GM18499 (cell line): ENCODE measurements around the gene GSTA2.
"Not testable (repeated sequence)": the region's sequence is repeated elsewhere in the genome, so short reads cannot be mapped to it uniquely, and the experiment has no call there.

ENCODE experiments used
- ATAC-seq: cut with Tn5 transposase; IDR thresholded peaks from one replicate; pipeline ENCODE4 v1.9.1; 2021; ENCODE audit warnings: moderate number of reproducible peaks; ENCODE audit not compliant: insufficient read depth, unreplicated experiment

GSTA2 gene

DNA sequence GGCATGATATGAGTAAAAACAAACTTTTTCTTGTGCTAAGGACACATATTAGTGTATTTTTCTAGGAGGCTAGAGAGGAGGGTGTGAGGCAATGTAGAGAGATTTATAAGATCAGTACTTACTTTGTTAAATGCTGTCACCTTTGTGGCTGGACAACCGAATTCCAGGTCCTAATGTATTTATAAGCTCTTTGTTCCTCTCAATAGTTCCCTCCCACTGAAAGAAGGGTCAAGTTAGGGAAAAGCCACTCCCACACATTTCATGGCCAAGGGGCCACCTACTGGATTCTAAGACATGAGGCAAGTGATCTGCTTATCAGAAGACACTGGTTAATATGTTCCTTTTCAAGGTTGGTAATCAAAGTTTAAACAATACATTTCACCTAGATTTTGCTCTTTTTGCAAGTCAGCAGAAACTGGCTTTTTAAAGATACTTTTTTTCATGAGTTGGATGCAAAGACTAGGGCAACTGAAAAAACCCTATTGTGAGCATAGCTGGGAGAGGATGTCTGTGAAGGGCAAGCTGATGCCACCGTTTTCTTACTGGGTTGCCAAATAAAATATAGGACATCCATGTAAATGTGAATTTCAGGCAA is at the start of gene GSTA2:
Gene GSTA2, minus strand, starts transcription at position 154 of the 595 bp plus-strand sequence. CDS start 5,528 bp downstream, outside the sequence.
- not testable (repeated sequence) for ATAC-seq

DNA sequence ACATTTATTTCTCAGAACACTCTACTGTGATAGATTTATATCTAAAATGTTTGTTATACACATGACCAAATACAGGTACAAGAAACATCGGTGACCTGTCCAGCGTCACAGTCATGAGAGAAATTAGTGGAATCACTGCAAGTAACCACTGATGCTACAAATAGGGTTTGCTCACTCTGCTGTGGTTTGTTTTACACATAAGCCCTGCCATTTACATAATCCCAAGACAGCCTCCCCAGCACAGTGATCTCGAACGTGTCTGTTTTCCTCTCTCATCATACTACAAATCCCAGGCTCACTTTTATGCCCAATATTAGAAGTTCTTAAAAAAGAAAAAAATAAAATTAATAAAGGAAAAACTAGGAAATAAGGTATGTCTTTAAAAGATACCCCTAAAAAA is 46.5 kb upstream of the GSTA2 start:
- ATAC-seq, result not testable (repeated sequence)

DNA sequence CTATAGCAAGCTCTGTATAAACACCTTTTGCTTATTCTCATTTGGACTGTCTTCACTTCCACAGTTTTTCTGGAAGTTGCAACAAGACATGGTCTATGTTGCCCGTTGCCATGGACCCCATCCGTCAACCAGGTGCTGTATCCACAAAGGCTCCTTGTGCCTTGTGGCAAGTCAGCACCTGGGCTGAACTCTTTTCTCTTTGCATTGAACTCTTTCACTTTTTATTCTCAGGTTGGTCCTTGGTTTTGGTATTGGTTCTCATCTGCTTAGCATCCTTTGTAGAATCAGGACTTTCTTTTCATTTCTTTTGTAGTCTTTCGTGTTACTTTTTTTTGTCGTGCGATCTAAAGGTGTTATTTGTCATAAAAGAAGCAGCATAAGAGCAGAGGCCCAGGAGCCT is 45.4 kb upstream of the GSTA2 start:
- no peak for ATAC-seq

DNA sequence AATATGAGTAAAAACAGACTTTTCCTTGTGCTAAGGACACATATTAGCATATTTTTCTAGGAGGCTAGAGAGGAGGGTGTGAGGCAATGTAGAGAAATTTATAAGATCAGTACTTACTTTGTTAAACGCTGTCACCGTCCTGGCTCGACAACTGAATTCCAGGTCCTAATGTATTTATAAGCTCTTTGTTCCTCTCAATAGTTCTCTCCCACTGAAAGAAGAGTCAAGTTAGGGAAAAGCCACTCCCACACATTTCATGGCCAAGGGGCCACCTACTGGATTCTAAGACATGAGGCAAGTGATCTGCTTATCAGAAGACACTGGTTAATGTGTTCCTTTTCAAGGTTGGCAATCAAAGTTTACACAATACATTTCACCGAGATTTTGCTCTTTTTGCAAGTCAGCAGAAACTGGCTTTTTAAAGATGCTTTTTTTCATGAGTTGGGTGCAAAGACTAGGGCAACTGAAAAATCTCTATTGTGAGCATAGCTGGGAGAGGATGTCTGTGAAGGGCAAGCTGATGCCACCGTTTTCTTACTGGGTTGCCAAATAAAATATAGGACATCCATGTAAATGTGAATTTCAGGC is 40.5 kb upstream of the GSTA2 start, which contains the start of gene GSTA1:
Gene GSTA1, minus strand, starts transcription at position 149 of the 588 bp plus-strand sequence. CDS start 4,549 bp downstream, outside the sequence.
- ATAC-seq, result not testable (repeated sequence)

DNA sequence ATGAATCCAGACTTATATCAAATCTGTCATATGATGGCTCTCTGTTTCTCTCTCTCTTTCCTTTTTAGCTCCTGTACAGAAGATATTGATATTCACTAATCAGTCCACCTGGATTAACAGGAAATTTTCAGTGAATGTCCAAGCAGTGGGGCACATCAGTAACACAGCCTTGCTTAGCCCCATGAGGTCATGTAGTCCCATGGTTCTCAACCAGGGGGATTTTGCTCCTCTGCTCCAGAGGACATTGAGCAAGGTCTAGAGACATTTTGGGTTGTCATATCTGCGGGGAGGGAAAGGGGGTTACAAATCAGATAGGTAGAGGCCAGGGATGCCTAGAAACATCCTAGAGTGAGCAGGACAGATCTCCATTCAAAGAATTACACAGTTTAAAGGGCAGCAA is 39.5 kb upstream of the GSTA2 start:
- ATAC-seq, result no peak

DNA sequence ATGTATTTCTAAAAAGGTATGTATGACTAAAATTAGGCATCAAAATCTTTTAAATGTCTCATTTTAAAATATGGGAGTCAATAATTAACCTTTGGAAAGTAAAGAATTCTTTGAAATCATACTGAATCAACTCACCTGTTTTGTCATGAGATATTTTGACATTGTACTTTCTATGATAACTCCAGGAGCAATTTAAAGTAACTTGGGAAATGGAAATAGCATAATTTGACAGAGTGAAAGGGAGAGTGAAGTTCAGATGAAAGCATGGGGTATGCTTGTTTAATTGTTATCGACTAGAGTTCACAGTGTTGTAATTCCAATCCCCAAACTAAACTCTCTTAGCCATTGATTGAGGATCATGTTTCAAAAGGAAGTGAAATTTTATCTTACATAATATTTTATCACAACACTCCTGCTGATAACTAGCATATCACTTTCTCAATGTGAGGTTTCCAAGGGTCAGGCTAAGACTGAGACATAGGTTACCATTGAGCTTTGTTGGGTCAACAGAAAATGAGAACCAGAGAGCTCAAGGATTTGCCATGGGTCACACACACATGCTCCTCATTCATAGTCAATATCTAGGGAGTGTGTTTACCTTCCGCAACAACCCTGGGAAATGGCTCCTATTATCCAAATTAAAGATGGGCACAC is 38.0 kb upstream of the GSTA2 start:
- ATAC-seq, result no peak

DNA sequence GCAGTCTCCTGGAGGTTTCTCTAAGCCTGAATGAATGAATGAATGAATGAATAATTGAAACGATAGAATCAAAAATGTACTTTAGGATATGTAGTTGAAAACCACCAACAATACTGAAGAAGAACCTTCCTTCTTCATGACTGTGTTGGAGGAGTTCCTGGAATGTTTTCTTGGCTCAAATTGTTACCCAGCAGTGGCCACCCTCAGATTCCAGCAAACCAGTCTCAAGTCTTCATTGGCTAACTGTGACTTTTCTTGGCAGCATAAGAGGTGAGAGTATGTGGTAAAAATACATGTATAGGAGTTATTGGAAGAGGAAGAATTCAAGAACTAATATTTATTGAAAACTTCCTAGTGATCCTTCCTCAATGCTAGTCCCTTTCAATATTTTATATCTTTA is 36.0 kb upstream of the GSTA2 start:
- not testable (repeated sequence) for ATAC-seq

DNA sequence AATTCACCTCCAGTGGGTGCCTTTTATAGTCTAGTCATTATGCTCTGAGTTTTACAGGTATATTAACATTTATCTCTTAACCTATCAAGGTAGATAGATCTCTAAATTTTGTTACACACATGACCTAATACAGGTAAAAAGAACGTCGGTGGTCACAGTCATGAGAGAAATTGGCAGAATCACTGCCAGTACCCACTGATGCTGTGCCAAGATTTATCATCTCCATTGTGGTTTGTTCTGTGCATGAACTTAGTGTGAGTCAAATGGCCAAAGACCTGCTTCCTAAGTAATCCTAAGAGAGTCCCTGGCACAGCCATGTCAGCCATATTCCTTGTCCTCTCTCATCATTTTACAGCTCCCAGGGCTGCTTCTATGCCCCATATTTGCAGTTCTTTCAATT is 31.1 kb upstream of the GSTA2 start:
- ATAC-seq, result not testable (repeated sequence)

DNA sequence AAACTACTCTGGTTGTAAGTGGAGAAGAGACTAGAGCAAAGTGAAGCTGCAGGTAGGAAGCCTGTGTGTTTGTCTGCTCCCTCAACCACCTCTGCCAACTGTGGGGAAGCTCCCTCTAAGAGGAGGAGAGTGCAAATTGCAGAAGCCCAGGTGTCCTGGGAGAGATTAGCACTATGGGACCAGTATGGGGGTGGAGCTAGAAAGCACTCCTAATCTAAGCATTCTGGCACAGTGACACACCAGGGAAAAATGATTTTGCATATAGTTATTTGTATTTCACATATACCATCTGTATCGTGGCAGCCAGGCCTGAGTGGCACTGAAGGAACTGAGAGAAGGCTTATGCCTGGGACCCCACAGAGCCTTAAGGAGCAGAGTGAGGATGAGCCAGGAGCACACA is 27.6 kb upstream of the GSTA2 start:
- ATAC-seq, result no peak

DNA sequence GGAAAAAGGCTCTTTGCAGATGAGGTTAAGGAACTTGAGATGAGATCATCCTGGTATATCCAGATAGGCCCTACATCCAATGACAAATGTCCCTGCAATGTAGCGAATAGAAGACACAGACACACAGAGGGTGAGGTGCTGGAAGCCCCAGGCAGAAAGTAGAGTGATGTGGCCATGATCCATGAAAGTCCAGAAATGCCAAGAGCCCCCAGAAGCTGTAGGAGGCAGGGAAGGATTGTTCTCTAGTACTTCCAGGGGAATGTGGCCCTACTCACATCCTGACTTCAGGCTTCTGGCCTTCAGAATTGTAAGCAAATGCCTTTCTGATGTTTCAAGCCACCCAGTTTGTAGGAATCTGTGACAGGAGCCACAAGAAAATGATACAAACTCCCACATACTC is 26.4 kb upstream of the GSTA2 start:
- not testable (repeated sequence) for ATAC-seq

DNA sequence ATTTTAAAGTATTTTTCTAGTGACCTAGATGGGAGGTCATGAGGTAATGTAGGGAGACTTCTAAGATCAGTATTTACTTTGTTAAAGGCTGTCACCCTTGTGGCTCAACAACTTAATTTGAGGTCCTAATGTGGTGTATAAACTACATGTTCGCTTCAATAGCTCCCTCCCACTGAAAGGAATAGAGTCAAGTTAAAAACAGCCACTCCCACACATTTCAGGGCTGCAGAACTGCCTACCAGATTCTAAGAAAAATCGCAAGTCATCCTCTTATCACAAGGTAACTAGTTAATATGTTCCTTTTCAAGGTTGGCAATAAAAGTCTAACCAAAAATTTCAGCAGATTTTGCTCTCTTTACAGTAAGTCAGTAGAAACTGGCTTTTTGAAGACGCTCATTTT is 25.2 kb upstream of the GSTA2 start:
- ATAC-seq, result no peak

DNA sequence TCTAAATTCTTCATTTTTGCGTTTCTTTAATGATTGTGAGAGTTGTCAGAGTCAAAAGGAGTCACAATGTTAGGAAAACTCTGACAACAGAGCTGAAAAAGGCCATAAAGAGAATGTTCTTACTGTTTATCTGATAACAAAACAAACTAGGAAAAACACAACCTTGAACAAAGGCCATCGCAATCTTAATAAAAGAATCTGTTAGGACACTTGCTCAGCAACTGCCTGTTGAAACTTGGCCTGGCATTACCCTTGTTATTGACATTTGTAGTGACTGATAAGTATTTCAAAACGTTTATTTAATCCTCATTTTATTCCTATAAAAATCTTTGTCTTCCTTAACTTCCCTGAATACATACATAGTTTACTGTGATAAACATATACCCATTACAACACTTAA is 24.6 kb upstream of the GSTA2 start:
- no peak for ATAC-seq

DNA sequence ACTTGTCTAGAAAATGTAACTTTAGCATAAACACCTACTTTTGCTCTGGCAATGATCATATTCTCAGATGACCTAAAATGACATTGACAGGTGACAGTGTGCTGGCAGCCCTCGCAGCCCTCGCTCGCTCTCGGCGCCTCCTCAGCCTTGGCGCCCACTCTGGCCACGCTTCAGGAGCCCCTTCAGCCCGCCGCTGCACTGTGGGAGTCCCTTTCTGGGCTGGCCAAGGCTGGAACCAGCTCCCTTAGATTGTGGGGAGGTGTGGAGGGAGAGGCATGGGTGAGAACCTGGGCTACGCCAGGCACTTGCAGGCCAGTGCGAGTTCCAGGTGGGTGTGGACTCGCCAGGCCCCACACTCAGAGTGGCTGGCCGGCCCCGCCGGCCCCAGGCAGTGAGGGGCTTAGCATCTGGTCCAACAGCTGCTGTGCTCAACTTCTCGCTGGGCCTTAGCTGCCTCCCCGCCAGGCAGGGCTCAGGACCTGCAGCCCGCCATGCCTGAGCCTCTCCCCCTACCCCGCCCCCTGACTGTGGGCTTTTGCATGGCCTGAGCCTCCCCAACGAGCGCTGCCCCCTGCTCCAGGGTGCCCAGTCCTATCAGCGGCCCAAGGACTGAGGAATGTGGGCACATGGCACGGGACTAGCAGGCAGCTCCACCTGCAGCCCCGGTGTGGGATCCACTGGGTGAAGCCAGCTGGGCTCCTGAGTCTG is 23.1 kb upstream of the GSTA2 start:
- no peak for ATAC-seq

DNA sequence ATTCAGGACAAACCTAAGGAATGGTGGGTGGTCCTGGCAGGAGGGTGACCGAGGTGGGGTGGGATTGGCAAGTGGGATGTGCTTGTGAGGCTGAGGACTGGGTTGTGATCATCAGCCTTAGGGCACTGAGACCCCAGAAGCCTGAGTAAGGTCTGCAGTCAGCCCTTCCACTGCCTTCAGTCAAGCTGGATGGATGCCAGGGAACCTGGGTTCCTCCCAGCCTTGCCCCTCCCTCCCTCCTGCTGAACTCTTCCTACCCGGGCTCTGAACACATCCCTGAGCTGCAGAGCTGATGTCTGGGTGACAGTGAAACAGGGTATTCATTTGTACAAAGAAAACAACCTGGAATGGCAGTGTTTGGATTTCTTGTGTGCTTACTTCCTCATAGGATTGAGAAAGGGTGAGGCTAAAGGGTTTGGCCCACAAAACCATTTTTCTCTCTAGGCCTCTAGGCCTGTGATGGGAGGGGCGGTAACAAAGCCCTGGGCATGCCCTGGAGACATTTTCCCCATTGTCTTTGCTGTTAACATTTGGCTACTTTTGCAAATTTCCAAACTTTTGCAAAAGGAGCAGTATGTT is 19.5 kb upstream of the GSTA2 start:
- not testable (repeated sequence) for ATAC-seq

DNA sequence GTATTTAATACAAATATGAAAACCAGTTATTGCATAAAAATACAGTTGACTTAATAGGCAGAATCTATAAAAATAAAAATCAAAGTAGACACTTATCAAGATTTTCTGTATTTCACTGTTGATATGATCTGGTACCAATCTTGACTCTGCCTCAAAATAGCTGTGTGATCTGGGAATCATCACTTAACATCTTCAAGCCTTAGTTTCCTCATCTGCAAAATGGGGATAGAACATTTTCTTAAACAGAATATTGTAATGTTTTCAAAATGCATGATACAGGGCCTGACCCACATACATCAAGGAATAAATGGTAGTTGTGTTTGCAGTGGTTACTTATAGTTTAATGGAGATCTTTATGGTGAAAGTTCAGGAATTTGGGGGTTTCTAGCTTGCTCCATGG is 18.9 kb upstream of the GSTA2 start:
- not testable (repeated sequence) for ATAC-seq

DNA sequence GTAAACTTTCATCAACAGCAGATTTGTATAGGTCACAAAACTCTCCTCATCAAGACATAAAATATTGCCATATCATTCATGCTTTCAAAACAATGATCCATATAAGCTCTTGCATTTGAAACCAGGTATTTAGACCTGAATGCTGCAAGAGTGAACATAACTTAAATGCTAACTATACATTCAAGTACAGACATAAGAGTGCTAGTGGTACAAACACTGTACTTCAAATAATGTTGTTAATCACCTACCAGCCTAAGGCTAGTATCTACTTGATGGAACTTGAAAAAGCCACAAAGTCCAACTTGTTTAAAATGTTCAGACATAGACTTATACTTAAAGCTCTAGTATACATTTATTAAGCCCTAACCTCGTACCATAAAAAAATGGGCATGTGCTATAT is 16.0 kb upstream of the GSTA2 start:
- ATAC-seq, result no peak

DNA sequence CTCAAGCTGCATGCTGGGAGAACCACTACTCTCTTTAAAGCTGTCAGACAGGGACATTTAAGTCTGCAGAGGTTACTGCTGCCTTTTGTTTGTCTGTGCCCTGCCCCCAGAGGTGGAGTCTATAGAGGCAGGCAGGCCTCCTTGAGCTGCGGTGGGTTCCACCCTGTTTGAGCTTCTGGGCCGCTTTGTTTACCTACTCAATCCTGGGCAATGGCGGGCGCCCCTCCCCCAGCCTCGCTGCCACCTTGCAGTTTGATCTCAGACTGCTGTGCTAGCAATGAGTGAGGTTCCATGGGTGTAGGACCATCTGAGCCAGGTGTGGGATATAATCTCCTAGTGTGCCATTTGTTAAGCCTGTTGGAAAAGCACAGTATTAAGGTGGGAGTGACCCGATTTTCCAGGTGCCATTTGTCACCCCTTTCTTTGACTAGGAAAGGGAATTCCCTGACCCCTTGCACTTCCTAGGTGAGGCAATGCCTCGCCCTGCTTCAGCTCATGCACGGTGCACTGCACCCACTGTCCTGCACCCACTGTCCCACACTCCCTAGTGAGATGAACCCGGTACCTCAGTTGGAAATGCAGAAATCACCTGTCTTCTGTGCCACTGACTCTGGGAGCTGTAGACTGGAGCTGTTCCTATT is 13.6 kb upstream of the GSTA2 start:
- ATAC-seq, result not testable (repeated sequence)

DNA sequence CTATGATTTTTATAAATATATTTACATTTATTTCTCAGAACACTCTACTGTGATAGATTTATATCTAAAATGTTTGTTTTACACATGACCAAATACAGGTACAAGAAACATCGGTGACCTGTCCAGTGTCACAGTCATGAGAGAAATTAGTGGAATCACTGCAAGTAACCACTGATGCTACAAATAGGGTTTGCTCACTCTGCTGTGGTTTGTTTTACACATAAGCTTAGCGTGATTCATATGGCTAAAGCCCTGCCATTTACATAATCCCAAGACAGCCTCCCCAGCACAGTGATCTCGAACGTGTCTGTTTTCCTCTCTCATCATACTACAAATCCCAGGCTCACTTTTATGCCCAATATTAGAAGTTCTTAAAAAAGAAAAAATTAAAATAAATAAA is 6.1 kb upstream of the GSTA2 start:
- ATAC-seq, result not testable (repeated sequence)

DNA sequence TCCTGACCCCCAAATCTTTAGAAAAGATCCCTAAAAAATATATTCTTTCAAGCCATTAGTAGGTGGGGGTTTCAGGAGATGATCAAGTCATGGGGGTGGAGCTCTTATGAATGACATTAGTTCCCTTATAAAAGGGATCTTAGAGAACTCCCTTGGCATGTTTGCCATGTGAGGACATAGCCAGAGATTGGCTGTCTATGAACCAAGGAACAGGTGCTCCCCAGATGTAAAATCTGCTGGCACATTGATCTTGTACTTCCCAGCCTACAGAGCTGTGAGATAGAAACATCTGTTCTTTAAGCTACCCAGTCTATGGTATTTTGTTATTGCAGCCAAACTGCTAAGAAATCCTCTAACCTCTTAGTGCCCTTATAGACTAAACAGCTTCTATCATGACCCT is 4.4 kb upstream of the GSTA2 start:
- ATAC-seq, result not testable (repeated sequence)
